DOHH2 (cell line): ENCODE measurements around the gene MVB12B.

ENCODE experiments used
- H3F3A ChIP-seq: fragments of 200-600 bp; sonication (generic), shearing (Covaris generic); 2 replicates; pipeline ENCODE4 v1.6.0; 2016; ENCODE audit warnings: antibody characterized with exemption, mild to moderate bottlenecking; ENCODE audit not compliant: control insufficient read depth, insufficient read depth
- H3K27ac ChIP-seq: fragments of 200-600 bp; sonication (generic); 2 replicates; pipeline ENCODE4 v1.5.1; 2014; ENCODE audit warnings: low read depth, mild to moderate bottlenecking, low read length, moderate library complexity
- H3K27me3 ChIP-seq: fragments of 200-600 bp; sonication (generic); 2 replicates; pipeline ENCODE4 v1.6.1; 2014; ENCODE audit warnings: mild to moderate bottlenecking, low read length, mixed read lengths; ENCODE audit not compliant: control insufficient read depth
- H3K36me3 ChIP-seq: fragments of 200-600 bp; sonication (generic); 2 replicates; pipeline ENCODE4 v1.6.1; 2014; ENCODE audit warnings: mild to moderate bottlenecking, low read length, moderate library complexity, mixed read lengths; ENCODE audit not compliant: control insufficient read depth
- H3K4me1 ChIP-seq: fragments of 200-600 bp; sonication (generic); 2 replicates; pipeline ENCODE4 v1.6.1; 2014; ENCODE audit warnings: mild to moderate bottlenecking, low read length, mixed read lengths; ENCODE audit not compliant: control insufficient read depth
- H3K4me2 ChIP-seq: fragments of 200-600 bp; sonication (generic); 2 replicates; pipeline ENCODE4 v1.6.0; 2014; ENCODE audit warnings: mild to moderate bottlenecking, low read length, moderate library complexity
- H3K4me3 ChIP-seq: fragments of 200-600 bp; sonication (generic); 2 replicates; pipeline ENCODE4 v1.5.1; 2014; ENCODE audit warnings: mild to moderate bottlenecking, low read length, mixed read lengths
- H3K79me2 ChIP-seq: fragments of 200-600 bp; sonication (generic); 2 replicates; pipeline ENCODE4 v1.6.1; 2014; ENCODE audit warnings: mild to moderate bottlenecking, low read length, mixed read lengths; ENCODE audit not compliant: control insufficient read depth
- H3K9me2 ChIP-seq: fragments of 200-600 bp; sonication (generic); replicated peaks from 2 replicates; pipeline ENCODE4 v1.6.1; 2014; ENCODE audit warnings: mild to moderate bottlenecking, low read length, mixed read lengths; ENCODE audit not compliant: control insufficient read depth
- H3K9me3 ChIP-seq: fragments of 200-600 bp; sonication (generic); 2 replicates; pipeline ENCODE4 v1.6.1; 2014; ENCODE audit warnings: antibody characterized with exemption, low read length, mixed read lengths; ENCODE audit not compliant: control insufficient read depth, insufficient read depth
- H4K20me1 ChIP-seq: fragments of 200-600 bp; sonication (generic); 2 replicates; pipeline ENCODE4 v1.6.0; 2014; ENCODE audit warnings: low read depth, mild to moderate bottlenecking, antibody characterized with exemption, low read length, moderate library complexity; ENCODE audit not compliant: control insufficient read depth, insufficient read depth
- CTCF ChIP-seq: fragments of 200-600 bp; sonication (generic); IDR thresholded peaks from one replicate; pipeline ENCODE4 v1.5.1; 2014; ENCODE audit warnings: antibody characterized with exemption, mild to moderate bottlenecking, low read depth, low read length; ENCODE audit not compliant: poor library complexity, severe bottlenecking
- EZH2phosphoT487 ChIP-seq: fragments of 200-600 bp; sonication (generic); IDR thresholded peaks from 2 replicates; pipeline ENCODE4 v1.6.1; 2017; ENCODE audit warnings: borderline replicate concordance, mild to moderate bottlenecking, antibody characterized with exemption, low read length, moderate library complexity, mixed read lengths

The MVB12B gene

DNA sequence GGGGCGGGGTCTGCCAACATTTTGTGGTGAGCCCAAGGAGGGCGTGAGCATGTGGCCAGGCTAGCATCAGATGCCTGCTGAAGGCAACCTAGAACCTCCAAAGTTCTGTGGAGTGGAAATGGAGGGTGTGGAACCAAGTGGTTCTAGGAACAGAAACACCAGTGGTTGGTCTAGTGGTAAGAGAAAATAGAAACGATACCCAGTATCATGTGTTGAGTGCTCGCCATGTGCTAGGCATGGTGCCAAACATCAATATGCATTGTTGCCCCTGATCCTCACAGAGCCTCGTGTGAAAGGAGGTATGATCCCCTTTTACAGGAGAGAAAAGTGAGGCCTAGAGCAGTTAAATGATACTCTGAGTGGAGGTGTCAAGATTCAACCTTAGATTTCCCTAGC, 31.5 kb upstream of the MVB12B start:
- Histone ChIP-seq H3K27me3 (no peaks in the 10 kb centered on the region), H3K4me1 (no peaks in the 10 kb centered on the region), H3K27ac (no peak overlapping the region), H3K9me3 (no peaks in the 10 kb centered on the region), H3F3A (no peaks in the 10 kb centered on the region), H4K20me1 (no peaks in the 10 kb centered on the region), H3K4me2 (no peak overlapping the region), H3K36me3 (no peaks in the 10 kb centered on the region), H3K4me3 (no peak overlapping the region), H3K9me2 (no peaks in the 10 kb centered on the region), H3K79me2 (no peaks in the 10 kb centered on the region)
- no peak for TF ChIP-seq CTCF
- no peak for TF ChIP-seq EZH2phosphoT487

DNA sequence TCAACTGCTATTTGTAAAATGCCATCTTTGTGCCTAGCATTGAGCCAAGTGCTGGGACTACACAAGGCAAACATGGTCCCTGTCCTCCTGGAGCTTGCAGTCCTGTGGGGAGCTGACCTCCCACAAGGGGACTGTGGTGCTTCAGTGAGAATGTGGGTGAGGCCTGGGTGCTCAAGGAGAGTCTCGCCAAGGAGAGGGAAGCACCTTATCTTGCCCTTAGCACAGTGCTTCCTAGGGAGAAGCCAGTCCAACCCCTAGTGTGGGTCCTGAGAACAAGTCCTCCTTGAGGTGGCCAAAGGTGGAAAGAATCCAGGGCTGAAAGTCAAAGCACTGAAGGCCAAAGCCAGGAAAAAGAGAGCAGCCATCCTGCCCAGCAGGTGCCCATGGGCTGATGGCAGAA, 31.1 kb upstream of the MVB12B start:
- H3K4me1 ChIP-seq, result no peaks in the 10 kb centered on the region
- TF ChIP-seq EZH2phosphoT487 (no peak), CTCF (no peak)
- no peaks in the 10 kb centered on the region for H3K9me3 ChIP-seq
- no peaks in the 10 kb centered on the region for H4K20me1 ChIP-seq
- no peaks in the 10 kb centered on the region for H3K79me2 ChIP-seq
- no peaks in the 10 kb centered on the region for H3K36me3 ChIP-seq
- H3F3A ChIP-seq, result no peaks in the 10 kb centered on the region
- no peak overlapping the region for H3K4me2 ChIP-seq
- no peak overlapping the region for H3K4me3 ChIP-seq
- no peaks in the 10 kb centered on the region for H3K9me2 ChIP-seq
- H3K27me3 ChIP-seq, result no peaks in the 10 kb centered on the region
- no peak overlapping the region for H3K27ac ChIP-seq

DNA sequence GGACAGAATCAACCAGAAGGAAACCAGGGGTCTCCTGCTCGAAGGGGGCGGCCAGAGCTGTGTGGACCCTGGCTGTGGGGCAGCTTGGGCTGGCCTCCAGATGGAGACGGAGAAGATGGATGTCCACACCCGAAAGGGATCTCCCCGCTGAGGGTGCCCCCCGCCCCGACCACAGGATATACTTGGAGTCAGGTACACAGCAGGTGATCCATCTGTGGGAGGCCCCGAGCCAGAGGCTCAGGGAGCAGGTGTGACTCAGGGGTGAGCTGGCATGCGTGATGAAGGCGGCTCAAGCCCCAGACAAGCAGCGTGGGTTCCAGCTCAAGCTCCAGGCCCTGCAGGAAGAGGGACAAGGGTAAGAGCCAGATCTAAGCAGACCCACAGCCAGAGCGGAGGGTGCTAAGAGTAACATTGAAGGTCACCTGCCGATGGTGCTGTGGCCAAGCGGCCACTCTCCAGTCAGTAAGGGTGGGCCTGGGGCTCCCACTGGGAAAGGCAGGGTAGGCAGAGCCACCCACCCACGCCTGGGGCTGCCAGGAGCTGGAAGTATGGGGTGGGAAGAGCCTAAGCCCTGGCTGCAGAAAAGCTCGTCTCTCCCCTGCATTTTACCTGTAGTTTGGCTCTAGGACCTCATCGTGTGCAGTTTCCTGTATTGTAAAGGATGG, 30.6 kb upstream of the MVB12B start:
- Histone ChIP-seq H3K36me3 (no peaks in the 10 kb centered on the region), H3K4me1 (no peaks in the 10 kb centered on the region), H3K27me3 (no peaks in the 10 kb centered on the region), H3K79me2 (no peaks in the 10 kb centered on the region), H3F3A (no peaks in the 10 kb centered on the region), H3K9me3 (no peaks in the 10 kb centered on the region), H4K20me1 (no peaks in the 10 kb centered on the region), H3K4me2 (no peak overlapping the region), H3K4me3 (no peak overlapping the region), H3K9me2 (no peaks in the 10 kb centered on the region), H3K27ac (no peak overlapping the region)
- TF ChIP-seq EZH2phosphoT487 (no peak), CTCF (no peak)

GRCh38 chr9:126296687-126297086, 29.9 kb upstream of the MVB12B start:
- H3K79me2 ChIP-seq, result no peaks in the 10 kb centered on the region
- H4K20me1 ChIP-seq, result no peaks in the 10 kb centered on the region
- H3K27ac ChIP-seq, result no peak overlapping the region
- H3K4me3 ChIP-seq, result no peak overlapping the region
- no peaks in the 10 kb centered on the region for H3F3A ChIP-seq
- H3K9me3 ChIP-seq, result no peaks in the 10 kb centered on the region
- no peak overlapping the region for H3K4me2 ChIP-seq
- H3K36me3 ChIP-seq, result no peaks in the 10 kb centered on the region
- no peaks in the 10 kb centered on the region for H3K9me2 ChIP-seq
- H3K4me1 ChIP-seq, result no peaks in the 10 kb centered on the region
- H3K27me3 ChIP-seq, result no peaks in the 10 kb centered on the region
- TF ChIP-seq EZH2phosphoT487 (no peak), CTCF (no peak)
